T-cell (primary cell): ENCODE data around the gene GDE1. TPM values are rescaled to one million over a fixed set of nuclear protein-coding genes. Genes with fewer than 3 reads are reported as not detected.
A peak's percentile ranks its signal among the peaks of the same experiment; 100 is the strongest.

Experiments
- ATAC-seq, 4 experiments: fragments of 200-7000 bp in 3 of 4; fragments of 150-1000 bp in 1 of 4; cut with Tn5 transposase; replicated peaks in 1 of 4; 1 replicate in 3 of 4; 2 replicates in 1 of 4; pipeline ENCODE4 v1.10.0; 2021; ENCODE audit warnings: moderate library complexity in 3 of 4, mild to moderate bottlenecking in 2 of 4, moderate number of reproducible peaks in 1 of 4
- CTCF ChIA-PET, 2 donors: fragments of 300-600 bp; sonication (Branson Sonifier 250); formaldehyde crosslinking; loops; one replicate each; lab custom pipeline; 2022; ENCODE audit warnings: antibody characterized with exemption in 2 of 2; lab: Charles Lee
- POLR2A ChIA-PET, 2 donors: fragments of 300-600 bp; sonication (Branson Sonifier 250); formaldehyde crosslinking; loops; one replicate each; lab custom pipeline; 2022; ENCODE audit warnings: antibody characterized with exemption in 2 of 2; lab: Charles Lee
- DNase-seq, 35 experiments: peaks; one replicate each; pipeline versions ENCODE4 v3.0.0 to v3.0.0-alpha.2; 2013 to 2023
- H3K27ac ChIP-seq: one replicate; pipeline ENCODE4 v1.5.1; 2013; ENCODE audit warnings: low read length
- H3K27me3 ChIP-seq, 2 experiments: replicated peaks in 1 of 2; 1 replicate in 1 of 2; 2 replicates in 1 of 2; pipeline versions ENCODE4 v1.6.1 to v1.7.0; 2013; ENCODE audit warnings: low read length in 1 of 2, mixed read lengths in 1 of 2; ENCODE audit not compliant: control insufficient read depth in 2 of 2, insufficient read depth in 2 of 2; ENCODE audit errors: extremely low read depth in 1 of 2
- H3K36me3 ChIP-seq, 2 donors: 1 replicate in 1 of 2; 2 replicates in 1 of 2; pipeline versions ENCODE4 v1.6.1 to v1.7.0; 2013; ENCODE audit warnings: low read length in 1 of 2; ENCODE audit not compliant: control insufficient read depth in 2 of 2, insufficient read depth in 1 of 2; ENCODE audit errors: extremely low read depth in 1 of 2
- H3K4me1 ChIP-seq, 2 experiments: 1 replicate in 1 of 2; 2 replicates in 1 of 2; pipeline versions ENCODE4 v1.6.1 to v1.7.0; 2013; ENCODE audit warnings: low read length in 2 of 2, mixed read lengths in 1 of 2; ENCODE audit not compliant: insufficient read depth in 2 of 2, control insufficient read depth in 1 of 2; ENCODE audit errors: extremely low read depth in 1 of 2
- H3K4me3 ChIP-seq, 2 donors: 1 replicate in 1 of 2; 2 replicates in 1 of 2; pipeline versions ENCODE4 v1.5.1 to v1.7.0; 2013; ENCODE audit warnings: mild to moderate bottlenecking in 2 of 2, low read length in 1 of 2, moderate library complexity in 1 of 2; ENCODE audit not compliant: control insufficient read depth in 1 of 2; ENCODE audit errors: extremely low read depth in 1 of 2
- H3K9me3 ChIP-seq: 2 replicates; pipeline ENCODE4 v1.7.0; 2013
- H3K27ac Mint-ChIP-seq, 2 donors: one replicate each; pipeline ENCODE4 v1.8.0; 2020 to 2021; ENCODE audit warnings: mild to moderate bottlenecking in 2 of 2, mixed read lengths in 2 of 2
- H3K27me3 Mint-ChIP-seq, 2 donors: one replicate each; pipeline ENCODE4 v1.8.0; 2021 to 2022; ENCODE audit warnings: mixed read lengths in 2 of 2
- H3K36me3 Mint-ChIP-seq: one replicate; pipeline ENCODE4 v1.8.0; 2021; ENCODE audit warnings: mixed read lengths
- H3K4me1 Mint-ChIP-seq, 3 donors: one replicate each; pipeline ENCODE4 v1.8.0; 2020 to 2022; ENCODE audit warnings: mixed read lengths in 3 of 3, mild to moderate bottlenecking in 1 of 3
- H3K4me3 Mint-ChIP-seq, 3 donors: one replicate each; pipeline ENCODE4 v1.8.0; 2020 to 2022; ENCODE audit warnings: mild to moderate bottlenecking in 3 of 3, mixed read lengths in 3 of 3, moderate library complexity in 3 of 3
- H3K9me3 Mint-ChIP-seq, 3 donors: one replicate each; pipeline ENCODE4 v1.8.0; 2020 to 2022; ENCODE audit warnings: mixed read lengths in 3 of 3
- WGBS: methylation state at CpG from one replicate; pipeline ENCODE4 v1.1.5; 2013; ENCODE audit warnings: missing lambda C conversion rate; ENCODE audit not compliant: insufficient coverage; 5-methylcytosine and 5-hydroxymethylcytosine counted together
- total RNA-seq, 35 experiments: library from RNA in 6 of 35; stranded (reverse) in 6 of 35; fragments of 120-200 nt in 1 of 35; gene quantifications; one replicate each; pipeline versions ENCODE4 v1.2.1 to v1.2.4 and lab custom pipeline; 2013 to 2026

Gene GDE1
- total RNA-seq, 5 donors from 2014 or later (not counting 1 experiment from before 2014, with no cell fraction given) = 19.8 to 24.8 (median 23.1) TPM

DNA sequence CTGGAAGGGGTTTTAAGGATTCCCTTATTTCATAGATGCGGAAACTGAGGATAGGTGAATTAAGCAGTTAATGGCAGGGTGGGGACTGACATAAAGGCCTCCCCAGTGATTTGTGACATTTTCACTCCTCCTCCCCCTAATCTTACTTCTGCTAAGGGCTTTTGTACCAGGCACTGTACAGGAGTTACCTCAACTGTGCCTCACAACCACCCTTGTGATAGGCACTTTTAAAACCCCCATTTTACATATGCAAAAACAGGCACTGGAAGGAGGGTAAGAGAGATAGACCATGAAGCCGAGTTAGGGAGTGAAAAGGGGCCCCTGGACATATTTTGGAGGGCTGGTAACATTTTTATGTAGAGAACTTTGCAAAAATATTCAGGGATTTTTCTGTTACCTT is 862 bp upstream of the GDE1 start:
- ChIA-PET POLR2A (no interaction called here), CTCF (interaction anchor here in 1 of 2 donors (0.8 kb wide), 1 partner anchor 442 kb away, joined by 3 read pairs; no protein-coding TSS in a partner anchor)
- no peaks in the 10 kb centered on the region for H3K36me3 Mint-ChIP-seq
- no peaks in the 10 kb centered on the region for H3K9me3 ChIP-seq
- no peak for ATAC-seq
- H3K4me1 Mint-ChIP-seq = peaks cover 53 to 64% (median 61%) of the 10 kb centered on the region in 3 donors
- H3K4me3 ChIP-seq = no peak overlapping the region
- peaks cover 21 to 42% of the 10 kb centered on the region in 2 experiments for H3K4me1 ChIP-seq
- H3K4me3 Mint-ChIP-seq = peak overlapping the region; percentile 17 to 97 (median 95)
- H3K27ac ChIP-seq = peak overlapping the region; percentile 77
- DNase-seq = peak in 1 of 35 experiments; percentile 4
- no peaks in the 10 kb centered on the region for H3K36me3 ChIP-seq
- H3K27ac Mint-ChIP-seq = no peak overlapping the region
- no peaks in the 10 kb centered on the region for H3K27me3 Mint-ChIP-seq
- no peaks in the 10 kb centered on the region for H3K9me3 Mint-ChIP-seq
- H3K27me3 ChIP-seq = no peaks in the 10 kb centered on the region
- WGBS = no CpG with 5 or more reads among the region's 2 CpGs

DNA sequence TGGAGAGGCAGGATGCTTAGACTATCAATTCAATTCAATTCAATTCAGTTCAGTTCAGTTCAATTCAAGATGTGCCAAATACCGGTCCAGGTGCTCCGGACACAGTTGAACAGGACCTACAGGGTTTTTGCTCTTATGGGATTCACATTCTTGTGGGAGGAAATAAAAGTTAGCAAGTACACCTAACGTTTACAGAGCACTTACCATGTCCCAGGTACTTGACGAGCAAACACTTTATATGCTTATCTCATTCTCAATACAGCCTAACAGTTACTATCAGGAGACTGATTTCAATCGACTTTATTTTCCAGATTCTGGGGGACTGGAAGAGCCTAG is 467 bp upstream of the GDE1 start:
- Histone ChIP-seq H3K4me1 (peaks cover 21 to 42% of the 10 kb centered on the region in 2 experiments), H3K4me3 (peak overlapping the region in 1 of 2 donors; percentile 95)

DNA sequence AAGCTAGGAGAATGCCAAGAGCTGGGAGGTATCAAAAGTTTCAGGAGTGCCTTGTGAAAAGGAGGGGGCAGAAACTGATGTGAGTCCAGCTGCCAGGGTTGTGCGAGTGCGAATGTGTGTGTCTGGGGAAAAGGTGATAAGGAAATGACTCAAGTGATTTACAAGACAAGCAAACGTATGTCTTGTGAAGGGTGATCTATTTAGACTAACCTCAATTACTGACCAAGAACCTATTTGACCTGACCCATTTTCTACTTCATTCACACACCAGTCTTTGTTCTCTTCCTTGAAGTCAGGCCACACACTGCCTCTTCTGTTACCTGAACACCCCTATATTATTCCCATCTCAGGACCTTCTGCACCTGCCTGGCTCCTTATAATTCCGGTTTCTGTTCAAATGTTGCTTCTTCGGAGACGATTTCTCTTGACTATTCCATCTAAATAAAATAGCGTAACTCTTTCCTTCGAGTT is 1.0 kb downstream of the GDE1 start:
- Mint-ChIP-seq H3K9me3 (no peaks in the 10 kb centered on the region), H3K27me3 (no peaks in the 10 kb centered on the region), H3K27ac (peak overlapping the region; percentile 89 to 91), H3K4me3 (peak overlapping the region; percentile 95 to 97 (median 96)), H3K4me1 (peaks cover 64 to 73% (median 70%) of the 10 kb centered on the region in 3 donors), H3K36me3 (peaks cover 16% of the 10 kb centered on the region)
- 0% methylated on average over 7 of the region's 8 CpGs for WGBS
- ATAC-seq (no peak), DNase-seq (peak in 1 of 35 experiments; percentile 16)
- no peaks in the 10 kb centered on the region for H3K9me3 ChIP-seq
- CTCF ChIA-PET = interaction anchor here in 1 of 2 donors (0.7 kb wide), 1 partner anchor 454 kb away, joined by 6 read pairs; the partner anchor contains the start of gene COQ7
- peaks cover 0 to 10% of the 10 kb centered on the region in 2 donors for H3K36me3 ChIP-seq
- no peaks in the 10 kb centered on the region for H3K27me3 ChIP-seq
- POLR2A ChIA-PET = interaction anchor here in 1 of 2 donors (0.7 kb wide), 2 partner anchors 107 to 458 kb away, joined by 4 read pairs; no protein-coding TSS in a partner anchor
- H3K4me1 ChIP-seq = peaks cover 21 to 42% of the 10 kb centered on the region in 2 experiments
- H3K4me3 ChIP-seq = peak overlapping the region; percentile 85 to 95
- H3K27ac ChIP-seq = peak overlapping the region; percentile 77

More for the DNA sequence above, 467 bp upstream of the GDE1 start:
- Histone ChIP-seq H3K27me3 (no peaks in the 10 kb centered on the region), H3K27ac (peak overlapping the region; percentile 77), H3K9me3 (no peaks in the 10 kb centered on the region), H3K36me3 (no peaks in the 10 kb centered on the region)
- Mint-ChIP-seq H3K4me1 (peaks cover 57 to 66% (median 65%) of the 10 kb centered on the region in 3 donors), H3K9me3 (no peaks in the 10 kb centered on the region), H3K4me3 (peak overlapping the region; percentile 95 to 97 (median 96)), H3K27me3 (no peaks in the 10 kb centered on the region), H3K36me3 (peaks cover 2% of the 10 kb centered on the region), H3K27ac (peak overlapping the region; percentile 89 to 91)
- WGBS = no CpG with 5 or more reads among the region's 5 CpGs
- ATAC-seq (no peak), DNase-seq (no peak)
- ChIA-PET POLR2A (no interaction called here), CTCF (no interaction called here)

DNA sequence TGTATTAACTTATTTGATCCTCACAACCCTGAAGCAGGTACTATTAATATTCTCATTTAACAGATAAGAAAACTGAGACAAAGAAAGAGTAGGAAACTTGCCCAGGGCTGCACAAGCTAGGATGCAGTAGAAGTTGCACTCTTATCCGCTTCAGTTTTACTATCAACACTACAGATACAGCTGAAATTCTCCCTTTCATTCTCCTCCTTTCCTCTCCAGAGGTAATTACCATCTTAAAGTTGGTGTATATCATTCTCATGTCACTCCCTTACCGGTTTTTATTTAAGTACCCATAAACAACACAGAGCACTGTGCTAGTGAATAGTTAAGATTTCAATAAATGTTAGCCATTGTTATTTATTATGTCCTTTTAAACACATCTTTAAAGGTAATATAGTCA is 3.5 kb downstream of the GDE1 start:
- H3K27ac Mint-ChIP-seq = no peak overlapping the region
- peaks cover 48 to 66% (median 55%) of the 10 kb centered on the region in 3 donors for H3K4me1 Mint-ChIP-seq
- ATAC-seq (no peak), DNase-seq (no peak)
- POLR2A ChIA-PET = no interaction called here
- H3K36me3 Mint-ChIP-seq = peaks cover 29% of the 10 kb centered on the region
- Histone ChIP-seq H3K4me3 (no peak overlapping the region), H3K27me3 (no peaks in the 10 kb centered on the region), H3K4me1 (peaks cover 9 to 30% of the 10 kb centered on the region in 2 experiments), H3K36me3 (peaks cover 0 to 31% of the 10 kb centered on the region in 2 donors), H3K27ac (no peak overlapping the region), H3K9me3 (no peaks in the 10 kb centered on the region)
- CTCF ChIA-PET = interaction anchor here in 1 of 2 donors (1.6 kb wide), 1 partner anchor 16 kb away, joined by 4 read pairs; no protein-coding TSS in a partner anchor
- H3K9me3 Mint-ChIP-seq = no peaks in the 10 kb centered on the region
- H3K4me3 Mint-ChIP-seq = no peak overlapping the region
- no CpG with 5 or more reads among the region's 2 CpGs for WGBS
- H3K27me3 Mint-ChIP-seq = no peaks in the 10 kb centered on the region

DNA sequence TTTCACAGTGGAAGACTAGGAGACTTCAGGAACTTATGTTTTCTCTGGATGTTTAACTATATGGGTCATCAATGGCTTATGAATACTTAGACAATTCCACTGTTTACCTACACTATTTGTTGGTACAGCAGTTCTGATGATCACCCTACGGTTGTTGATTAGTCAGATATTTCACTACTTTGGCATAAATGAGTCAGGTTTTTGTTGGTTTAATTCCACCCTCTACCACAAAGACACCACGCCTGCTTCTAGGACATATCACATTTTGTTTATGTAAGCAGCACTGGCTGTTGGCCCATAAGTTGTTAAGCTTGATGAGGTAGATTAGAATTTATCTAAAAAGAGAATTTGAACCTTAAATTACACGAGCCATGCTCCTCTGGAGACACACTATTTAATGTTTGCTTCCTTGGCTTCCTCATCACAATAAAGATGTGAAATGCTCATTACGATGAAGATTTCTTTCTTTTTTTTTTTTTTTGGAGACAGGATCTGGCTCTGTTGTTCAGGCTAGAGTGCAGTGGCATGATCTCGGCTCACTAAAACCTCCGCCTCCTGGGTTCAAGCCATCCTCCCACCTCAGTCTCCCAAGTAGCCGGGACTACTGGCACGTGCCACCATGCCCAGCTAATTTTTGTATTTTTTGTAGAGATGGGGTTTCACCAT is 4.3 kb downstream of the GDE1 start:
- Histone ChIP-seq H3K9me3 (no peaks in the 10 kb centered on the region), H3K27me3 (no peaks in the 10 kb centered on the region), H3K36me3 (peaks cover 0 to 31% of the 10 kb centered on the region in 2 donors), H3K4me1 (peaks cover 9 to 26% of the 10 kb centered on the region in 2 experiments), H3K27ac (no peak overlapping the region), H3K4me3 (no peak overlapping the region)
- CTCF ChIA-PET = interaction anchor here (0.6 to 1.6 kb wide), 3 partner anchors 15 to 956 kb away, joined by 4 to 8 read pairs (median 4); no protein-coding TSS in a partner anchor
- no peaks in the 10 kb centered on the region for H3K27me3 Mint-ChIP-seq
- ATAC-seq (no peak), DNase-seq (no peak)
- H3K4me3 Mint-ChIP-seq = no peak overlapping the region
- no CpG with 5 or more reads among the region's 8 CpGs for WGBS
- H3K36me3 Mint-ChIP-seq = peaks cover 38% of the 10 kb centered on the region
- H3K9me3 Mint-ChIP-seq = no peaks in the 10 kb centered on the region
- POLR2A ChIA-PET = no interaction called here
- peak overlapping the region in 1 of 2 donors; percentile 37 for H3K27ac Mint-ChIP-seq
- H3K4me1 Mint-ChIP-seq = peaks cover 49 to 62% (median 52%) of the 10 kb centered on the region in 3 donors

DNA sequence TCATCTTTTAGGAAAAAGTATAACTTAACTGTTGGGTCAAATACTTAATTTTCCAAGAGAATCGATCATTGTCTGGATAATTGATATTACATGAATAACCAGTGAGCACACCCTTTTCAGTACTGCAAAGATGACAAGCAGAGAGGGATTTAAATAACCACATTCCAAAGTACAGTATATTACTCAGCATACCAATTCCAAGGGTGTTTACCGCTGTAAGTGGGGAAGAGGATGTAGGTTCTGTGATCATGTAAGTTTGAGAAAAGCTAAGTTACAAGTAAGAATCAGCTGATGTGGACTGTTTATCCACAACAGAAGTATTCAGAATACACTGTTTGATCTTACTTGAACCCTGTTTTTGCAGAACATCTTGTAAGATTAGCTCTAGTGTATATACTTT is 6.1 kb downstream of the GDE1 start:
- peaks cover 0 to 35% of the 10 kb centered on the region in 2 donors for H3K36me3 ChIP-seq
- no peaks in the 10 kb centered on the region for H3K27me3 Mint-ChIP-seq
- no peaks in the 10 kb centered on the region for H3K9me3 ChIP-seq
- no peak overlapping the region for H3K4me3 ChIP-seq
- H3K4me1 ChIP-seq = peaks cover 4 to 16% of the 10 kb centered on the region in 2 experiments
- H3K36me3 Mint-ChIP-seq = peaks cover 48% of the 10 kb centered on the region
- no CpG with 5 or more reads among the region's 2 CpGs for WGBS
- no peak overlapping the region for H3K4me3 Mint-ChIP-seq
- POLR2A ChIA-PET = no interaction called here
- H3K27me3 ChIP-seq = no peaks in the 10 kb centered on the region
- CTCF ChIA-PET = interaction anchor here in 1 of 2 donors (0.7 to 1.4 kb wide), 3 partner anchors 8 to 41 kb away, joined by 3 to 5 read pairs (median 3); partner anchors contain the start of gene CCP110
- ATAC-seq (no peak), DNase-seq (no peak)
- H3K27ac Mint-ChIP-seq = no peak overlapping the region
- H3K4me1 Mint-ChIP-seq = peaks cover 34 to 45% (median 43%) of the 10 kb centered on the region in 3 donors
- H3K27ac ChIP-seq = no peak overlapping the region
- no peaks in the 10 kb centered on the region for H3K9me3 Mint-ChIP-seq
